HG02943 (cell line): ENCODE measurements around the gene PRSS38.

Source experiments
- ATAC-seq: cut with Tn5 transposase; IDR thresholded peaks from one replicate; pipeline ENCODE4 v1.9.1; 2021; ENCODE audit warnings: mild to moderate bottlenecking, low read depth, moderate library complexity; ENCODE audit not compliant: unreplicated experiment

Gene PRSS38

GRCh38 chr1:227792216-227793078 is 23.0 kb upstream of the PRSS38 start:
- ATAC-seq = no peak

- no peak for ATAC-seq
Measured at GRCh38 chr1:227793079-227793947, 22.2 kb upstream of the PRSS38 start.

DNA sequence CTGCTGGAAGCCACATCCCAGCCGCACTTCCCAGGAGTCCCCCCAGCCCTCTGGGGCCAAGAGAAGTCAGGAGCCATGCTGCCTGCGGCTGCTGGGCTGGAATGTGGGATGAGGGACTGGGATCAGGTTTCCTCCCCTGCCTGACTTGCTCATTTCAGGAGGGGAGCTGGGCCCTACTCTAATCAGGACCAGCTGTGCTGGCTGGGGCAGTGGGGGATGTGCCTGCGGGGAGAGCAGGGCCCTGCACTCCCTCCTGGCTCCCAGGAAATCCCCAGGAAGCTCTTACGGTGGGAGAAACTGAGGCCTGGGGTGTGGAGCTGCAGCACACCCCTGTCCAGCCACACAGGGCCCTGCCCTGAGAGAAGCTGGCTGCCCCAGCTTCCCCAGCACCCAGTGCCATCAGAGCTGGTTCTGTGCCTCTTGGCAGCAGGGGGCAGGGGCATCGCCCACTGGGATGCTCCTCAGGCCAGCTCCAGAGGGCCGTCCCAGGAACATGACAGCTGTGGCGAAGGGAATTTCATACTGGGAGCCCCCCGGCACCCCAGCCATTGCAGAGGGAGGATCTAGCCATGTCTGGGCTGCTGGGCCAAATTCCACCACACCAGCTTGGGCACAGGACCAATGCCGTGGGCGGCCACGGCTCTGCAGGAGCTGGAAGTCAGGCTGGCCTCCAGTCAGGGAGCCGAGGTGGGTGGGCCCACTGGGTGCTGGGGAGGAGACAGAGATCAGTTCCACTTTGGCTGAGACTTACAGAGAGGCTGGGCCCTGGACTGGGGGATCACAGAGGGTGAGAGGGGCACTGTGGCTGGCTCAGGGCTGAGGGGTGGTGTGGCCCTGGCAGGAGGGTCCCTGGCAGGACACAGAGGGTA is 21.3 kb upstream of the PRSS38 start:
- no peak for ATAC-seq

DNA sequence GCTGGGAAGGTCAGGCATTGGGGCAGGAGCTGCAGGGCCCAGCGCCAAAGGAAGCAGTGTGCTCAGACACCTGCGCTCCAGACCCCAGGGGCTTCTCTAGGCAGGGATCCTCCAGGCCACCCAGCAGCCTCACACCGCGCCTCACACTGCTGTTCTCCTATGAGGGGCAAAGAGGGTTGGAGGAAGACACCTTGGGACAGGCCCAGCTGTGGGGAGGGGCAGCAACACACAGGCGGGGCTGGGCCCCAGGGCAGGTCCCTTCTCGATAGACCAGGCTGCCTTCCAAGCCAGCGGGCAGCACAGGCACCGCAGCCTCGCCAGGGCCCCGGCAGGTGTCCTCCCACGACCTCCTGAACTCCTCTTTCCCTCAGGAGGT is 20.7 kb upstream of the PRSS38 start:
- no peak for ATAC-seq

DNA sequence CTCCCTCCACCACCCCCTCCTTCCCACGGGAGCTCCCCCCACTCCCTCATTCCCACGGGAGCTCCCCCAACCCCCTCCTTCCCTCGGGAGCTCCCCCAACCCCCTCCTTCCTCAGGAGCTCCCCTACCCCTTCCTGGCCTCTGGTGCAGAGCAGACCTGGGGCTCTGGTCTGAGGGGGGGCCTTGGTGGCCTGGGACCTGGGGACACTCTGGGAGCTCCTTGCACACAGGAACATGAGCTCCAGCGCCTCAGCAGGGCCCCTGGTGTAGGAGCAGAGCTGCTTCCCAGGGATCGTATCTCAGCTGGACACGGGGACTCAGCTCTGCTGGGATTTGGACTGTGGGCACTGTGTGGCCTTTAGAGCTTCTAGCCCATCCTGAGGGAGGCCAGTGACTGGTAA is 19.7 kb upstream of the PRSS38 start:
- ATAC-seq = no peak

- no peak for ATAC-seq
Measured at GRCh38 chr1:227796359-227796915, 19.0 kb upstream of the PRSS38 start.

- no peak for ATAC-seq
Measured at GRCh38 chr1:227797144-227797543, 18.3 kb upstream of the PRSS38 start.

DNA sequence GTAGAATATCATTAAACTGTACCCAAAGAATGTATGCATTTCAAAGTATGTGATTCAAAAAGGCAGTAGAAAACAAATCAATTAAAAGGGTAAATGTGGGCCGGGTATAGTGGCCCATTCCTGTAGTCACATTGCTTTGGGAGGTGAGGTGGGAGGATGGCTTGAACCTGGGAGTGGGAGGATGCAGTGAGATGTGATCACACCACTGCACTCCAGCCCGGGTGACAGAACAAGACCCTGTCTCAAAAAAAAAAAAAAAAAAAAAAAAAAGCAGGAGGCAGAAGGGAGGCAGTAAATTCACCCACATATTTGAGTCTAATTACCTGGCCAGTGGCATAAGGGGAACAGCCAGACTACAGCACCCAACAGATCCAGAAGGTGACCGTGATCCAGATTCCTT is 17.9 kb upstream of the PRSS38 start:
- ATAC-seq = no peak

DNA sequence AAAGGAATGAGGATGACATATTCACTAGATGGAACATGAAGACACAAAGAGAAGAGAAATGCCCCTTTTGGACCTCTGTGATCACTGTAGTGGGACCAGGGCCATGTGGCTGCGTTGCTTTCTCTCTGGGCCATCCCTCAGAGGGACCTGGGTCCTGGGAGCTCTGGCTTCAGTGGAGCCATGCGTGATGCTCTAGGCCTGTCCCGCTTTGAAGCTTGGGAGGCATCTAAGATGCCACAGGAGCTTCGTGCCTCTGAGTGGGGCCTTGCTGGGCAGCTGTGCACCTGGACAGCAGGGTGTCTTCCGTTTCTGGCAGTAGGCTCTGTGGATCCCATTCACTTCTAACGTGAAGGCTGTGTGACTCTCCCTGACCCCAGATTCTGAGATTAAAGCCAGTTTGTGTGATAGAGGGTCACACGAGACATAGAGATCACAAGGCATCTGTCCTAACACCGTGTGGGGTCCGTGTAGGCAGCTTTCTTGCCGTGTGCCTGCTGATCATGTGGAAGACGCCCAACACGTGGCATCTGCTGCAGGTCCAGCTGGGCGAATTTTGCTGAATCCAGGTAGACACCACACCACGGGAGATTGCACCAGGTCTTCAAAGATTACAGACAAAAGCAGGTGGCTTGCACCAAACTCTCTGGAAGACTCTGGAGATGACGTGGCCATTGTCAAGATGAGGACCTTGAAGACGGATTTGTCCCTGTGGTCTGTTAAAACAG is 17.2 kb upstream of the PRSS38 start:
- ATAC-seq = no peak

DNA sequence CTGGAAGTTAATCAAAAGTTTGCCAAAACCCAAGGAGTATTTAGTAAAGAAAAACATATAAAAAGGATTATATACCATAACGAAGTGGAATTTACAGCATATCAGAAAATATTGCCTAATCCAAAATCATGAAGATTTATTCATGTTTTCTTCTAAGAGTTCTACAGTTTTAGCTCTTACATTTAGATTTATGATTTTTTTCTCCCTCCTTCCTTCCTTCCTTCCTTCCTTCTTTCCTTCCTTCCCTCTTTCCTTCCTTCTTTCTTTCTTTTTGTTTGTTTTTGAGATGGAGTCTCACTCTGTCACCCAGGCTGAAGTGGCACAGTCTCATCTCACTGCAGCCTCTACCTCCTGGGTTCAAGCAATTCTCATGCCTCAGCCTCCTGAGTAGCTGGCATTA is 15.7 kb upstream of the PRSS38 start:
- ATAC-seq = no peak

GRCh38 chr1:227803933-227804332 is 11.5 kb upstream of the PRSS38 start:
- no peak for ATAC-seq

GRCh38 chr1:227805606-227806197 is 9.8 kb upstream of the PRSS38 start:
- ATAC-seq = no peak

DNA sequence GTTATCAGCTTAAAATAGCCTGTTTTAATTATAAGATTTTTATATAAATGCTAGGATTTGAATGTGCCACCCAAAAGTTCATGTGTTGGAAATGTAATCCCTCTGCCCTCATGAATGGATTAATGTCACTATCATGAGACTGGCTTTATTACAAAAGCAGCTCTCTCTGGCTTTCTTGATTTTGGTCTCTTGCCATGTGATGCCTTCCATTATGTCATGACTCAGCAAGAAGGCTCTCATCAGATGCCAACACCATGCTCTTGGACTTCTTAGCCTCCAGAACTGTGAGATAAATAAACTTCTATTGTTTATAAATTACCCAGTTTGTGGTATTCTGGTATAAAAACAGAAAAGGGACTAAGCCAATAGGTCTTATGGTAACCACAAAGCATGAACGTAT is 6.9 kb upstream of the PRSS38 start:
- no peak for ATAC-seq

- no peak for ATAC-seq
Measured at GRCh38 chr1:227809026-227809425, 6.4 kb upstream of the PRSS38 start.

GRCh38 chr1:227813962-227814361 is 1.5 kb upstream of the PRSS38 start:
- no peak for ATAC-seq

- no peak for ATAC-seq
Measured at GRCh38 chr1:227816750-227817446, 1.4 kb downstream of the PRSS38 start.

GRCh38 chr1:227823537-227823936 is 8.1 kb downstream of the PRSS38 start:
- ATAC-seq = no peak

DNA sequence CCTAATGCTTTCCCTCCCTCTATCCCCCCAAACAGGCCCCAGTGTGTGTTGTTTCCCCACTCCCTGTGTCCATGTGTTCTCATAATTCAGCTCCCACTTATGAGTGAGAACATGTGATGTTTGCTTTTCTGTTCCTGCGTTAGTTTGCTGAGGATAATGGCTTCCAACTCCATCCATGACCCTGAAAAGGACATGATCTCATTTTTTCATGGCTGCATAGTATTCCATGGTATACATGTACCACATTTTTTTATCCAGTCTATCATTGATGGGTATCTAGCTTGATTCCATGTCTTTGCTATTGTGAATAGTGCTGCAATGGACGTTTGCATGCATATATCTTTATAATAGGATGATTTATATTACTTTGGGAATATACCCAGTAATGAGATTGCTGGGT is 8.7 kb downstream of the PRSS38 start:
- ATAC-seq = no peak

DNA sequence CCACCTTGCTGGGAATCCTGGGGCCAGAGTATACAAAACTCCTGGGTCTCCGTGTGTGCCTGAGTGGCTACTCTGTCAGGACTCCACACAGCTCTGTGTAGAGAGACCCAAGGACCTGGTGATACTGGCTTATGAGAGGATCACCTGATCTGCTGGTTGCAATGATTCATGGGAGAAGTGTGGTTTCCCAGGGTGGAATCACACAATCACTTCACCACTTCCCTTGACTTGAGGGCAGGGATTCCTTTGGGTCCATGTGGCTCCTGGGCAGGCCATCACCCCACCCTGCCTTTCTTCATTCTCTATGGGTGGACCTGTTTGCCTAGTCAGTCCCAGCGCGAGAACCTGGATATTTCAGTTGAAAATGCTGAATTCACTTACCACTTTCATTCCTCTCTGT is 13.3 kb downstream of the PRSS38 start:
- no peak for ATAC-seq
